ENCODE results near the gene FNDC1. TPM values are rescaled to one million over a fixed set of nuclear protein-coding genes. Genes with fewer than 3 reads are reported as not detected.
A peak's percentile ranks its signal among the peaks of the same experiment; 100 is the strongest.

FNDC1 gene
- total and polyA plus RNA-seq, 2 of the 13 experiments (the other 11 are each of a cell fraction or from before 2014, with no cell fraction given) = not detected

- Histone ChIP-seq H3K79me2 (ENCODE audit: insufficient read depth, low read length) (no peaks in the 10 kb centered on the region), H3K27me3 (ENCODE audit: control insufficient read depth in 1 of 2, insufficient read depth in 2 of 2, low read length in 2 of 2) (peaks cover 1 to 52% of the 10 kb centered on the region in 2 experiments; a peak in 3 of 5 replicates), H3K4me1 (ENCODE audit: insufficient read depth, low read length) (no peaks in the 10 kb centered on the region), H3K9ac (ENCODE audit: insufficient read depth, low read depth, low read length) (no peak overlapping the region), H3K9me3 (ENCODE audit: low read length) (no peaks in the 10 kb centered on the region), H3K36me3 (replicated peaks in 1 of 2; ENCODE audit: control insufficient read depth in 1 of 2, insufficient read depth in 2 of 2, low read length in 2 of 2) (no peaks in the 10 kb centered on the region), H4K20me1 (ENCODE audit: insufficient read depth, low read length) (no peaks in the 10 kb centered on the region), H2AFZ (ENCODE audit: low read length) (no peak overlapping the region), H3K4me3 (replicated peaks in 1 of 3; ENCODE audit: insufficient read depth in 1 of 3, low read depth in 2 of 3, low read length in 3 of 3) (no peak overlapping the region; a peak in 1 of 6 replicates), H3K27ac (ENCODE audit: extremely low read length, insufficient read depth, low read length) (no peak overlapping the region), H3K4me2 (ENCODE audit: low read depth, low read length) (no peak overlapping the region)
- peak; percentile 11 for DNase-seq (ENCODE audit: low spot score)
- ChIA-PET POLR2A (no interaction called here), CTCF (ENCODE audit: low intra/inter-chr PET ratio, low total read pairs) (no interaction called here)
- in situ Hi-C loops (cut with HindIII; ENCODE audit: extremely low pct_ligation_motif_present, low pct_unique_long_range_greater_than_20kb) = no loop called here
- peak; percentile 94 for ATAC-seq
- intact Hi-C loops (cut with micrococcal nuclease; ENCODE audit: unreplicated experiment) = no loop called here
- FAIRE-seq = no peak
- 40% methylated on average over 43 of the region's 43 CpGs for WGBS (ENCODE audit: low lambda C conversion rate)
- BruUV-seq (replicated peaks) = no TSS peak
- no peak for TF ChIP-seq NFE2L2 (IDR thresholded peaks at IDR 0.05; ENCODE audit: low read length)
- no peak for TF ChIP-seq PREB (CRISPR knock-in tag; IDR thresholded peaks at IDR 0.05)
- TF ChIP-seq RCOR2 (CRISPR knock-in tag; IDR thresholded peaks at IDR 0.05) = no peak
- no peak for TF ChIP-seq CREM (IDR thresholded peaks at IDR 0.05)
- no peak for TF ChIP-seq CREM (CRISPR knock-in tag; IDR thresholded peaks at IDR 0.05)
- no peak for TF ChIP-seq NFE2L1 (CRISPR knock-in tag; IDR thresholded peaks at IDR 0.05; ENCODE audit: borderline replicate concordance)
- no peak for TF ChIP-seq ZNF546 (CRISPR knock-in tag; conservative IDR thresholded peaks at IDR 0.05)
- TF ChIP-seq ZNF687 (CRISPR knock-in tag; IDR thresholded peaks at IDR 0.05) = peak; percentile 38
- TF ChIP-seq HNRNPLL (IDR thresholded peaks at IDR 0.05; ENCODE audit: low read depth, low read length, poor library complexity, severe bottlenecking) = peak; percentile 10
- TF ChIP-seq CTCF (CRISPR knock-in tag; IDR thresholded peaks at IDR 0.05) = peak; percentile 55
- TF ChIP-seq ZNF660 (CRISPR knock-in tag; IDR thresholded peaks at IDR 0.05; ENCODE audit: borderline replicate concordance, low read depth) = no peak
- no peak for TF ChIP-seq ZNF589 (CRISPR knock-in tag; conservative IDR thresholded peaks at IDR 0.05)
- TF ChIP-seq THAP9 (CRISPR knock-in tag; IDR thresholded peaks at IDR 0.05; ENCODE audit: borderline replicate concordance) = no peak
- TF ChIP-seq ZNF674 (CRISPR knock-in tag; IDR thresholded peaks at IDR 0.05; ENCODE audit: low read depth) = no peak
- TF ChIP-seq SALL2 (CRISPR knock-in tag; IDR thresholded peaks at IDR 0.05) = no peak
Observed at GRCh38 chr6:159168536-159169192, 536 bp upstream of the FNDC1 start.
